ENCODE data around the gene H19.

DNA sequence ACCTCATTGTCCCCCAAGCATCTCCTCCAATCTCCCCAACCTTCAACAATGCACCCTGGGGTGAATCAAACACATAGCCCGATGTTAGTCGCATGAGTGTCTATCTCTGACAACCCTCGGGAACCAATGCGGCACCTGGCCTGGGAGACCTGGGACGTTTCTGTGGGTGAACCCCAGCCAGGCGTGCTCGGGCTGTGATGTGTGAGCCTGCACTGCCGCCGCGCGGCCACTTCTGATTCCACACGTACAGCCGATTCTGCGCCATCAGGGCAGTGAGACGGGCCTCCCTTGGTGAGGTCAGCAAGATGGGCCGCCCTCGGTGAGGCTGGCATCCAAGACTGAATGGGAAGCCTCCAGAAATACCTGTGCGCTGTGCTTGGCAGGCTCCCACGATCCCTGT, 5.2 kb upstream of the H19 start:
- TF ChIP-seq, protein P1, sequence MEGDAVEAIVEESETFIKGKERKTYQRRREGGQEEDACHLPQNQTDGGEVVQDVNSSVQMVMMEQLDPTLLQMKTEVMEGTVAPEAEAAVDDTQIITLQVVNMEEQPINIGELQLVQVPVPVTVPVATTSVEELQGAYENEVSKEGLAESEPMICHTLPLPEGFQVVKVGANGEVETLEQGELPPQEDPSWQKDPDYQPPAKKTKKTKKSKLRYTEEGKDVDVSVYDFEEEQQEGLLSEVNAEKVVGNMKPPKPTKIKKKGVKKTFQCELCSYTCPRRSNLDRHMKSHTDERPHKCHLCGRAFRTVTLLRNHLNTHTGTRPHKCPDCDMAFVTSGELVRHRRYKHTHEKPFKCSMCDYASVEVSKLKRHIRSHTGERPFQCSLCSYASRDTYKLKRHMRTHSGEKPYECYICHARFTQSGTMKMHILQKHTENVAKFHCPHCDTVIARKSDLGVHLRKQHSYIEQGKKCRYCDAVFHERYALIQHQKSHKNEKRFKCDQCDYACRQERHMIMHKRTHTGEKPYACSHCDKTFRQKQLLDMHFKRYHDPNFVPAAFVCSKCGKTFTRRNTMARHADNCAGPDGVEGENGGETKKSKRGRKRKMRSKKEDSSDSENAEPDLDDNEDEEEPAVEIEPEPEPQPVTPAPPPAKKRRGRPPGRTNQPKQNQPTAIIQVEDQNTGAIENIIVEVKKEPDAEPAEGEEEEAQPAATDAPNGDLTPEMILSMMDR (IDR thresholded peaks at IDR 0.05), result no peak
- TF ChIP-seq RAD21 (IDR thresholded peaks at IDR 0.05; ENCODE audit: low read length), result no peak
- TF ChIP-seq, protein P2, sequence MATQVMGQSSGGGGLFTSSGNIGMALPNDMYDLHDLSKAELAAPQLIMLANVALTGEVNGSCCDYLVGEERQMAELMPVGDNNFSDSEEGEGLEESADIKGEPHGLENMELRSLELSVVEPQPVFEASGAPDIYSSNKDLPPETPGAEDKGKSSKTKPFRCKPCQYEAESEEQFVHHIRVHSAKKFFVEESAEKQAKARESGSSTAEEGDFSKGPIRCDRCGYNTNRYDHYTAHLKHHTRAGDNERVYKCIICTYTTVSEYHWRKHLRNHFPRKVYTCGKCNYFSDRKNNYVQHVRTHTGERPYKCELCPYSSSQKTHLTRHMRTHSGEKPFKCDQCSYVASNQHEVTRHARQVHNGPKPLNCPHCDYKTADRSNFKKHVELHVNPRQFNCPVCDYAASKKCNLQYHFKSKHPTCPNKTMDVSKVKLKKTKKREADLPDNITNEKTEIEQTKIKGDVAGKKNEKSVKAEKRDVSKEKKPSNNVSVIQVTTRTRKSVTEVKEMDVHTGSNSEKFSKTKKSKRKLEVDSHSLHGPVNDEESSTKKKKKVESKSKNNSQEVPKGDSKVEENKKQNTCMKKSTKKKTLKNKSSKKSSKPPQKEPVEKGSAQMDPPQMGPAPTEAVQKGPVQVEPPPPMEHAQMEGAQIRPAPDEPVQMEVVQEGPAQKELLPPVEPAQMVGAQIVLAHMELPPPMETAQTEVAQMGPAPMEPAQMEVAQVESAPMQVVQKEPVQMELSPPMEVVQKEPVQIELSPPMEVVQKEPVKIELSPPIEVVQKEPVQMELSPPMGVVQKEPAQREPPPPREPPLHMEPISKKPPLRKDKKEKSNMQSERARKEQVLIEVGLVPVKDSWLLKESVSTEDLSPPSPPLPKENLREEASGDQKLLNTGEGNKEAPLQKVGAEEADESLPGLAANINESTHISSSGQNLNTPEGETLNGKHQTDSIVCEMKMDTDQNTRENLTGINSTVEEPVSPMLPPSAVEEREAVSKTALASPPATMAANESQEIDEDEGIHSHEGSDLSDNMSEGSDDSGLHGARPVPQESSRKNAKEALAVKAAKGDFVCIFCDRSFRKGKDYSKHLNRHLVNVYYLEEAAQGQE (IDR thresholded peaks at IDR 0.05; ENCODE audit: low read depth, low read length), result no peak
